ENCODE data around the gene CENPB. TPM values are rescaled to one million over a fixed set of nuclear protein-coding genes. Genes with fewer than 3 reads are reported as not detected.

CENPB gene
- total RNA-seq, 1 donor from 2014 or later = 76.2 TPM

- Histone ChIP-seq H3K4me1 (peaks cover 28% of the 10 kb centered on the region), H3K9me3 (no peaks in the 10 kb centered on the region), H3K36me3 (peaks cover 44% of the 10 kb centered on the region), H3K4me3 (no peak overlapping the region), H3K27ac (no peak overlapping the region), H3K27me3 (ENCODE audit: low read depth) (peaks cover 5% of the 10 kb centered on the region)
- ATAC-seq = no peak
- intact Hi-C loops (cut with DNase I) = no loop called here
- no peak for DNase-seq
- TF ChIP-seq CTCF (IDR thresholded peaks at IDR 0.05) = no peak
These were observed 39.1 kb downstream of the CENPB start for GRCh38 chr20:3747471-3747870.

- intact Hi-C loops (cut with DNase I) = no loop called here
- no peak for TF ChIP-seq CTCF (IDR thresholded peaks at IDR 0.05)
- Histone ChIP-seq H3K4me1 (peaks cover 19% of the 10 kb centered on the region), H3K27me3 (ENCODE audit: low read depth) (peaks cover 5% of the 10 kb centered on the region), H3K36me3 (peaks cover 40% of the 10 kb centered on the region), H3K27ac (no peak overlapping the region), H3K9me3 (no peaks in the 10 kb centered on the region), H3K4me3 (peak overlapping the region; percentile 17)
- no peak for ATAC-seq
- no peak for DNase-seq
These were observed 40.8 kb downstream of the CENPB start for GRCh38 chr20:3745686-3746173.

GRCh38 chr20:3744806-3745685 is 41.5 kb downstream of the CENPB start:
- intact Hi-C loops (cut with DNase I) = no loop called here
- Histone ChIP-seq H3K36me3 (peaks cover 40% of the 10 kb centered on the region), H3K4me3 (peak overlapping the region; percentile 29), H3K27ac (no peak overlapping the region), H3K4me1 (peaks cover 26% of the 10 kb centered on the region), H3K9me3 (no peaks in the 10 kb centered on the region), H3K27me3 (ENCODE audit: low read depth) (peaks cover 1% of the 10 kb centered on the region)
- peak; percentile 92 for DNase-seq
- TF ChIP-seq CTCF (IDR thresholded peaks at IDR 0.05) = no peak
- ATAC-seq = peak; percentile 86 to 89

GRCh38 chr20:3744037-3744436 is 42.5 kb downstream of the CENPB start:
- no peaks in the 10 kb centered on the region for H3K9me3 ChIP-seq
- peak overlapping the region; percentile 0 for H3K27ac ChIP-seq
- no peak for DNase-seq
- no peaks in the 10 kb centered on the region for H3K27me3 ChIP-seq (ENCODE audit: low read depth)
- no peak for ATAC-seq
- intact Hi-C loops (cut with DNase I) = no loop called here
- TF ChIP-seq CTCF (IDR thresholded peaks at IDR 0.05) = no peak
- peaks cover 36% of the 10 kb centered on the region for H3K4me1 ChIP-seq
- no peak overlapping the region for H3K4me3 ChIP-seq
- peaks cover 33% of the 10 kb centered on the region for H3K36me3 ChIP-seq

GRCh38 chr20:3743251-3743650 is 43.3 kb downstream of the CENPB start:
- Histone ChIP-seq H3K27me3 (ENCODE audit: low read depth) (no peaks in the 10 kb centered on the region), H3K9me3 (no peaks in the 10 kb centered on the region), H3K27ac (no peak overlapping the region), H3K4me3 (no peak overlapping the region), H3K36me3 (peaks cover 30% of the 10 kb centered on the region), H3K4me1 (peaks cover 38% of the 10 kb centered on the region)
- intact Hi-C loops (cut with DNase I) = no loop called here
- ATAC-seq (no peak), DNase-seq (no peak)
- no peak for TF ChIP-seq CTCF (IDR thresholded peaks at IDR 0.05)

Data from lower lobe of right lung (tissue), 2 donors.